GM10266 (cell line): ENCODE measurements around the gene FIGNL2.

ENCODE experiments used
- DNase-seq: peaks from one replicate; pipeline ENCODE4 v3.0.0; 2012; ENCODE audit errors: extremely low spot score
- TF ChIP-seq, protein P1 (sequence below): IDR thresholded peaks from 2 replicates; pipeline ENCODE4 v1.5.1; 2012; ENCODE audit warnings: mild to moderate bottlenecking, low read depth; ENCODE audit not compliant: control insufficient read depth, insufficient read depth; ENCODE audit errors: missing control alignments

Gene FIGNL2

DNA sequence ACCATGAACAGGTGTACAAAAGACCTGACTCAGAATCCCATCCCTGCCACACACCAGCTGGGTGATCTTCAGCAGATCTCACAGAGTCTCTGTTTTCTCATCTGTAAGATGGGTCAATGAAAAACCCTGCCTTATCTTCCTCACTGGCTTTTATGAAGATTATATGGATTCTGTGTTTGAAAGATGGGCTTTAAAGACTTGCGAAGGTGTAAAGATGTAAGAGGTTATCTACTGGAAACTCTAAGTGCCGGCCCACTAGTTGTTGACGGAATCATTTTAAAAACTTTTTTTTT, 24.1 kb upstream of the FIGNL2 start:
- DNase-seq: no peak
- TF ChIP-seq, protein P1, sequence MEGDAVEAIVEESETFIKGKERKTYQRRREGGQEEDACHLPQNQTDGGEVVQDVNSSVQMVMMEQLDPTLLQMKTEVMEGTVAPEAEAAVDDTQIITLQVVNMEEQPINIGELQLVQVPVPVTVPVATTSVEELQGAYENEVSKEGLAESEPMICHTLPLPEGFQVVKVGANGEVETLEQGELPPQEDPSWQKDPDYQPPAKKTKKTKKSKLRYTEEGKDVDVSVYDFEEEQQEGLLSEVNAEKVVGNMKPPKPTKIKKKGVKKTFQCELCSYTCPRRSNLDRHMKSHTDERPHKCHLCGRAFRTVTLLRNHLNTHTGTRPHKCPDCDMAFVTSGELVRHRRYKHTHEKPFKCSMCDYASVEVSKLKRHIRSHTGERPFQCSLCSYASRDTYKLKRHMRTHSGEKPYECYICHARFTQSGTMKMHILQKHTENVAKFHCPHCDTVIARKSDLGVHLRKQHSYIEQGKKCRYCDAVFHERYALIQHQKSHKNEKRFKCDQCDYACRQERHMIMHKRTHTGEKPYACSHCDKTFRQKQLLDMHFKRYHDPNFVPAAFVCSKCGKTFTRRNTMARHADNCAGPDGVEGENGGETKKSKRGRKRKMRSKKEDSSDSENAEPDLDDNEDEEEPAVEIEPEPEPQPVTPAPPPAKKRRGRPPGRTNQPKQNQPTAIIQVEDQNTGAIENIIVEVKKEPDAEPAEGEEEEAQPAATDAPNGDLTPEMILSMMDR: no peak

DNA sequence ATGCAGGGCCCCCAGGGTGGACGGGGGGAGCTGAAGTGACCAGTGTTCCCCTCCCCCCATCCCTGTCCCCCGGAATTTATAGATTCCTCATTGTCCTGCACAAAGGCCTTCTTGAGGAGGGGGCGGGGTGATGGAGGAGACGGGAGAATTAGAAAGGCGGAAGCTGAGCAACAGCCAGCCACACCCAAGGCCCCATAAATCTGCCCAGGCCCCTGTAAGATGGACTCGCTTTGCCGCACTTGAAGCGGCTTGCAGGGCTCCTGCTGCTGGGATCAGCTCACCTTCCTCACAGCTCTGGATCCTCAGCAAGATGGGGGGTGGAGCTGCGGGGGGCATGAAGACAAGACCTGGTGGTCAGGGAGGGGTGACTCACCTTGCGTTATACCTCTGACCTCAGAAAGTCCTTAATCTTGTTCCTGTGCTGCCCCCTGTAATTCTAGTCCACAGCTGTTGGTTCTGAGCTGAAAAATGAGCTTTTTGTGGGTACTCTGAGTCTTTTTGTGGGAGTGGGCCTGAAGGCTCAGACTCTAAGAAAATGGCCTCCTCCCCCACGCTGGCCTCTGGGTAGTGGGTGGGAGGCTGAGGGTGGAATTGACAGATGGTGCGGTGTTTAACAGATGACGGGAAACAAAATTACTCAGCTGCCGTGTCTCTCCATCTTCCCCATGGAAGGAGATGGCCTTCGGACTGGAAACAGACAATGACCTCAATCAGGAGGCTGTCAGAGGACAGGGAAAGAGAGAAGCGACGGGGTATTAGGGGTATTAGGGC, 23.6 kb upstream of the FIGNL2 start:
- no peak for DNase-seq
- TF ChIP-seq, protein P1: no peak

DNA sequence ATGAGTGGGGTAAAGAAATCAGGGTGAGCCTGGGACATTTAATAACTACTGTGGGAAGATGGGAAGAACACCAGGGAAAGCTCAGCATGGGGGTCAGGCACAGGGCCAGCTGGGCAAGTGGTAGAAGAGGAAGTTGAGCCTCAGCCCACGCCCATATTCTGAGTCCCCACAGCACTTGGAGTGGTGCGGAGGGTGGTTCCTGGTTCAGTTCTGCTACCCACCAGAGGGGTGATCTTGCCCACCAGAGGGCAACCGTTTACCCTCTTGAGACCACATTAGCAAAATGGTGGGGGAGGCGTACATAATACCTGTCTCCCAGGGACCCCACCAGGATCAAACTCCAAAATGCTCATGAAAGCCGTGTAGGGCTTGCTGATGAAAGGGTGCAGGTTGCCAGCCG, 22.6 kb upstream of the FIGNL2 start:
- DNase-seq: no peak
- TF ChIP-seq, protein P1: no peak

DNA sequence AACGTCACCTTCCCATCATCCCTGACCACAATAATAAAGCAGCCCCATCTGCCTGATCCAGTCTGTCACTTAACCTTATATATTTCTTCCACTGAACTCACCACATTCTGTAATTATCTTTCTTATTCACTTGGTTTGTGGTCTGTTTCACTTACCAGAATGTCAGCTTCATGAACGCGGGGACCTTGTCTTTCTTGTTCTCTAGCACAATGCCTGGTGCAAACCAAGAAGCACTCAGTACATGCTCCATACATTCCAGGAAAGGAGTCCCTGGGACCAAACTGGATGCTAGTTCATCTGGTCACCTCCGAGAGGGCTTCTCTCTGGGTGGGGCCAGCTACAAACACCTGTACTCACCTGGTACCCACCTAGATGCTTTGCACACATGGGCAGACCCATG, 22.0 kb upstream of the FIGNL2 start:
- TF ChIP-seq, protein P1: no peak

DNA sequence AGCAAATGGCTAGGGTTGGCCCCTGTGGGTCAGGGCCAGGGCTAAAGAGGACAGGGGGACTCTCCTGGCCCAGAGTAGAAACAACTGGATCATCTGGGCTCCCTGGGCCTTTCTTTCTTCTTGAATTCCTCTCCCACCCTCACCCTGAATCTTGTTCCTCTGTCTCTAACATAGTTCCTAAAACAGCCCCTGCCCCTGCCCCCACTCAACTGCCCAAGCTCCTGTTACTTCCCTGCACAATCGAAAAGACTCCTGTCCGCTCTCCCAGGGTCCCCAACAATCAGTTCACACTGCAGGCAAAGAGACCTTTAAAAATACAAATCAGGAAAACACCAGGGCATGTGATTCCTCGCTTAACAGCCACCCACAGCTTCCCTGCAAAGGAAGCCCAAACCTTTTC, 21.4 kb upstream of the FIGNL2 start:
- DNase-seq: no peak
- TF ChIP-seq, protein P1: no peak

More for the DNA sequence above, 22.0 kb upstream of the FIGNL2 start:
- no peak for DNase-seq

DNA sequence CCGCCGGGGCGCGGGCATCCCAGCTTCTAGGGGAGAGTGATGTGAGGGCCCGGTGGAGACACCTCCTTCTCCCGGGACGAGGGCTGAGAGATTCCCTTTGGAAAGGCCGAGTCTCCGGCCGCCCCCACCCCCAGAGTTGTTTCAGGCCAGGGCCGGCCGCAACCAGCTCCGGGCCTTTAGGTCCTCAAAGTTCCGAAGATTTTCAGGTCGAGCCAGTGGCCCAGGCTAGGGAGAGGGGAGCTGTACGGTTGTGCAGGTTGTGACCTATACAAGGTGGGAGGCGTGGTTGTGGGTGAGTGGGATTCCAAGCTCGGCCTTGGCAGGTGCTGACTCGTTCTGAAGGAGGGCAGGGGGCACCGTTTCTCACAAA, 21.0 kb upstream of the FIGNL2 start:
- no peak for DNase-seq
- TF ChIP-seq, protein P1: no peak

DNA sequence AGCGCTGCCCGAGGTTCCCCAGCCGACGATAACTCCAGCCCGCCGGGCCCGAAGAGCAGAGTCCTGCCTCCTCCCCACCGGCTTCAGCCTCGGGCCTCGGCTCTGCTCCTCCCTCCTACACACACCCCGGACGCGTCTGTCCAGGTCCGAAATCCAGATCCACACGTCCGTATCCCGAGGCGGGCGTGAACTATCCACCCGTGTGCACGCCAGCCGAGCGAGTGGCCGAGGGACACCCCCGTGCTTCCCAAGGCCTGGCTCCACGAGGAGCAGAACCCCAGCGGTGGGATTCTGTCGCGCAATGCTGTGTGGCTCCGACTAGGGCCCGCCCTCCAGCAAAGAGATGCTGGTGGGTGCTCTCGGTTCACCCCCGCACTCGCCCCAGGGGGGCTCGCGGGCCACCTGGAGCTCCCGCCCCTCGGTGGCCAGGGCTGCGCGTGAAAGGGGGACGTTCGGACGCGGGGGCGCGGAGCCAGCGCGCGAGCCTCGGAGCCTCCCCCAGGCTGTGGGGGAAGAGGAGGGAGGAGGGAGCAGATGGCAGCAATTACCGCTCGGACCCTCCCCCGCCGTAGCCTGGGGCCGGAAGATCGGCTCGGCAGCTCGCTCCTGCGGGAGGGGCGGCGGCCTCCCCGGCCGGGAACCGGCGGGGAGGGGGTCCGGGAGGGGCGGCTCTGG, 20.4 kb upstream of the FIGNL2 start:
- TF ChIP-seq, protein P1: no peak
- no peak for DNase-seq
